Heart right ventricle (tissue), 16 donors: Measurements from ENCODE around the gene S100A13. TPM values are rescaled to one million over a fixed set of nuclear protein-coding genes. Genes with fewer than 3 reads are reported as not detected.

Experiments used
- ATAC-seq, 8 donors: fragments of 200-7000 bp; cut with Tn5 transposase; one replicate each; pipeline ENCODE4 v1.9.1; 2020; ENCODE audit warnings: mild to moderate bottlenecking in 8 of 8, moderate library complexity in 8 of 8, moderate number of reproducible peaks in 1 of 8
- DNase-seq, 2 donors: peaks; one replicate each; pipeline ENCODE4 v3.0.0-alpha.2; 2020
- H3K27ac ChIP-seq, 10 donors: fragments of 200-600 bp; sonication (generic) in 2 of 10; one replicate each; pipeline versions ENCODE4 v1.5.0 to v1.8.0; 2020 to 2022; ENCODE audit warnings: mild to moderate bottlenecking in 3 of 10
- H3K27me3 ChIP-seq, 7 donors: fragments of 200-600 bp; one replicate each; pipeline ENCODE4 v1.8.0; 2021 to 2022; ENCODE audit warnings: mild to moderate bottlenecking in 2 of 7
- H3K36me3 ChIP-seq, 9 donors: fragments of 200-600 bp; sonication (generic) in 1 of 9; one replicate each; pipeline versions ENCODE4 v1.5.0 to v1.8.0; 2020 to 2022; ENCODE audit warnings: mild to moderate bottlenecking in 2 of 9
- H3K4me1 ChIP-seq, 9 donors: fragments of 200-600 bp; sonication (generic) in 1 of 9; one replicate each; pipeline versions ENCODE4 v1.5.0 to v1.8.0; 2020 to 2022; ENCODE audit warnings: mild to moderate bottlenecking in 4 of 9
- H3K4me3 ChIP-seq, 10 donors: fragments of 200-600 bp; sonication (generic) in 2 of 10; one replicate each; pipeline versions ENCODE4 v1.5.0 to v1.8.0; 2020 to 2022; ENCODE audit warnings: mild to moderate bottlenecking in 7 of 10, moderate library complexity in 2 of 10
- H3K9me3 ChIP-seq, 11 donors: fragments of 200-600 bp in 10 of 11; sonication (generic) in 2 of 11; one replicate each; pipeline versions ENCODE4 v1.5.0 to v1.8.0; 2013 to 2022; ENCODE audit warnings: mild to moderate bottlenecking in 2 of 11, control low read depth in 1 of 11, moderate library complexity in 1 of 11
- WGBS, 2 donors: extraction: QIAGEN DNeasy Blood & Tissue Kit; methylation state at CpG; one replicate each; pipeline ENCODE4 v1.1.7; 2013; ENCODE audit warnings: inconsistent platforms in 1 of 2; 5-methylcytosine and 5-hydroxymethylcytosine counted together
- intact Hi-C, 10 donors: fragments of 100-400 bp; cut with DNase I; formaldehyde crosslinking; loops; one replicate each; pipeline versions ENCODE4 v1.11.1 to v1.14.2; 2022
- polyA plus RNA-seq, 2 donors: library from polyadenylated mRNA; stranded (reverse); fragments of 200-250 nt; gene quantifications; one replicate each; pipeline ENCODE4 v1.2.3, GENCODE V29; 2013
- total RNA-seq, 10 donors: library from RNA; stranded (reverse); fragmentation: NEBNext Ultra II Directional in 3 of 10; extraction: Animal tissue kit (Norgen Biotek cat#: 25700) in 3 of 10; gene quantifications; one replicate each; pipeline versions ENCODE4 v1.2.1 to v1.2.4, GENCODE V29; 2021 to 2023
- TF ChIP-seq, protein P1 (sequence below), 9 donors: fragments of 200-600 bp; sonication (generic) in 2 of 9; IDR thresholded peaks; one replicate each; pipeline versions ENCODE4 v1.5.0 to v1.8.0; 2021 to 2022; ENCODE audit warnings: antibody characterized with exemption in 9 of 9, mild to moderate bottlenecking in 5 of 9, moderate library complexity in 1 of 9
- donor health status: Arrhythmogenic right ventricular cardiomyopathy.
- donor health status: ischemic (EF 13 %, LVEDD 7.1; RV severe dilation, severe dysfunction).
- donor health status: healthy with polysubstance abuse.
- donor health status: DM: no; HTN: yes; CAD: no.
- donor health status: DM: no; HTN: no; CAD: no.
- donor health status: ischemic (EF 25% LVEDD 6.9; RV normal size, moderate dysfunction).
- donor health status: ischemic (EF 25% LVEDD 5.7; RV mildly dilated, moderate dysfunction).
- donor health status: healthy.
- donor health status: DM: yes; HTN: yes; CAD: no.
- donor health status: Ischemic cardiomyopathy.
- donor health status: ischemic (EF 35%, LVEDD 5.7; RV mildly dilated, moderate dysfunction).
- donor health status: nonischemic (EF 11% LVEDD 7.7; RV severe dilation, severe dysfunction).
- donor health status: DM: yes; HTN: yes; CAD: no.
- donor health status: PGD.
- donor health status: ischemic (EF 29% LVEDD 5.4; RV normal size, mild dysfunction).
- donor health status: nonischemic (EF 23%, LVEDD 6.1; RV moderate dilation, normal function).

The S100A13 gene
- total and polyA plus RNA-seq, 12 donors: 101 to 335 (median 134) TPM

DNA sequence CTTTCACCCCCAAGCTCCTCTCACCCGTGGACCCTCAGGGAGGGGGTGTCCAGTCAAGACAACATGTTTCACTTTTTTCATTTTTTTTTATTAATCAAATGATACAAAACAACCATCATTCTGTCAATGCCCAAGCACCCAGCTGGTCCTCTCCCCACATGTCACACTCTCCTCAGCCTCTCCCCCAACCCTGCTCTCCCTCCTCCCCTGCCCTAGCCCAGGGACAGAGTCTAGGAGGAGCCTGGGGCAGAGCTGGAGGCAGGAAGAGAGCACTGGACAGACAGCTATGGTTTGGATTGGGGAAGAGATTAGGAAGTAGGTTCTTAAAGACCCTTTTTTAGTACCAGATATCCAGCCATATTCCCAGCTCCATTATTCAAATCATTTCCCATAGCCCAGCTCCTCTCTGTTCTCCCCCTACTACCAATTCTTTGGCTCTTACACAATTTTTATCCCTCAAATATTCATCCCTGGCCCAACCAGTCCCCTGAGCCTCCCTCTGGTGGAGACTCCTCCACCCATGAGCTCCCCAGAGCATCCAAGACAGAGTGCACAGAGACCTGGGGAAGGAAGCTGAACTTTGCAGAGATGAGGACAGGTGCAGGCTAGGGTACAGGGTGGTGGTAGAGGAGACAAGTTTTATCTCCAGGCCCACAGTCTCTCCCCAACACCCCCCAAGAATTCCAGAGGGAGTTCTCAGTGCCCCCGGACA lies 13.0 kb downstream of the S100A13 start:
- Histone ChIP-seq H3K4me1 (peaks cover 12 to 54% (median 40%) of the 10 kb centered on the region in 9 donors), H3K27ac (peak overlapping the region in 1 of 10 donors; percentile 3), H3K9me3 (no peaks in the 10 kb centered on the region), H3K4me3 (no peak overlapping the region), H3K36me3 (peaks cover 0 to 14% (median 6%) of the 10 kb centered on the region in 9 donors), H3K27me3 (no peaks in the 10 kb centered on the region)
- TF ChIP-seq, protein P1, sequence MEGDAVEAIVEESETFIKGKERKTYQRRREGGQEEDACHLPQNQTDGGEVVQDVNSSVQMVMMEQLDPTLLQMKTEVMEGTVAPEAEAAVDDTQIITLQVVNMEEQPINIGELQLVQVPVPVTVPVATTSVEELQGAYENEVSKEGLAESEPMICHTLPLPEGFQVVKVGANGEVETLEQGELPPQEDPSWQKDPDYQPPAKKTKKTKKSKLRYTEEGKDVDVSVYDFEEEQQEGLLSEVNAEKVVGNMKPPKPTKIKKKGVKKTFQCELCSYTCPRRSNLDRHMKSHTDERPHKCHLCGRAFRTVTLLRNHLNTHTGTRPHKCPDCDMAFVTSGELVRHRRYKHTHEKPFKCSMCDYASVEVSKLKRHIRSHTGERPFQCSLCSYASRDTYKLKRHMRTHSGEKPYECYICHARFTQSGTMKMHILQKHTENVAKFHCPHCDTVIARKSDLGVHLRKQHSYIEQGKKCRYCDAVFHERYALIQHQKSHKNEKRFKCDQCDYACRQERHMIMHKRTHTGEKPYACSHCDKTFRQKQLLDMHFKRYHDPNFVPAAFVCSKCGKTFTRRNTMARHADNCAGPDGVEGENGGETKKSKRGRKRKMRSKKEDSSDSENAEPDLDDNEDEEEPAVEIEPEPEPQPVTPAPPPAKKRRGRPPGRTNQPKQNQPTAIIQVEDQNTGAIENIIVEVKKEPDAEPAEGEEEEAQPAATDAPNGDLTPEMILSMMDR (IDR thresholded peaks at IDR 0.05): no peak
- intact Hi-C loops: loop anchor here in 2 of 10 donors (5.0 to 10.0 kb wide), 2 partner anchors 80 to 82 kb away; partner anchors contain the start of gene S100A6 (in 1 of the 2)
- DNase-seq (no peak), ATAC-seq (no peak)
- WGBS, 2 donors: 81 to 94% methylated on average over 2 of the region's 2 CpGs

DNA sequence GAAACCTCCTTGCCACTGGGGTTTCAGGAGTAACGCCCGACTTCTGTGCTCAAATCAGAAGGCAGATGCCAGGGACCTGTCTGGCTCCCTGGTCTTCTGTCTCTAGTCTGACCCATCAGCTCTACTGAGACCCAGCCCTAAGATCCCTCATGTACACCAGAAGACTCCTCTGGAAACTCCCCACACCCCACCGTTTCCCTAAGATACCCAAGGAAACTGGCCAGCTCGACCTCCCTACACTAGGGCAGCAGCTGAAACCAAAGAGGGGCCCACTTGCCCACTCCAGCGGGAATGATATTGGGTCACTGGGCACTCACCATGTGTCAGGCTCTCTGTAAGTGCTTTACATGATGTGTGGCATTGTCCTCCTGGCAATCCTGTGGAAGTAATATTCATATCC lies 13.9 kb downstream of the S100A13 start:
- ATAC-seq (no peak), DNase-seq (no peak)
- TF ChIP-seq, protein P1 (IDR thresholded peaks at IDR 0.05): no peak
- H3K4me3 ChIP-seq: peak overlapping the region in 6 of 10 donors; percentile 49 to 67 (median 62)
- H3K27me3 ChIP-seq: no peaks in the 10 kb centered on the region
- H3K36me3 ChIP-seq: peaks cover 0 to 5% (median 0%) of the 10 kb centered on the region in 9 donors
- intact Hi-C loops: loop anchor here in 2 of 10 donors (5.0 to 10.0 kb wide), 2 partner anchors 79 to 81 kb away; partner anchors contain the start of gene S100A6 (in 1 of the 2)
- peak overlapping the region in 9 of 10 donors; percentile 41 to 91 (median 87) for H3K27ac ChIP-seq
- WGBS, 2 donors: 85% methylated on average over 5 of the region's 5 CpGs
- H3K9me3 ChIP-seq: no peaks in the 10 kb centered on the region
- peaks cover 14 to 62% (median 44%) of the 10 kb centered on the region in 9 donors for H3K4me1 ChIP-seq

DNA sequence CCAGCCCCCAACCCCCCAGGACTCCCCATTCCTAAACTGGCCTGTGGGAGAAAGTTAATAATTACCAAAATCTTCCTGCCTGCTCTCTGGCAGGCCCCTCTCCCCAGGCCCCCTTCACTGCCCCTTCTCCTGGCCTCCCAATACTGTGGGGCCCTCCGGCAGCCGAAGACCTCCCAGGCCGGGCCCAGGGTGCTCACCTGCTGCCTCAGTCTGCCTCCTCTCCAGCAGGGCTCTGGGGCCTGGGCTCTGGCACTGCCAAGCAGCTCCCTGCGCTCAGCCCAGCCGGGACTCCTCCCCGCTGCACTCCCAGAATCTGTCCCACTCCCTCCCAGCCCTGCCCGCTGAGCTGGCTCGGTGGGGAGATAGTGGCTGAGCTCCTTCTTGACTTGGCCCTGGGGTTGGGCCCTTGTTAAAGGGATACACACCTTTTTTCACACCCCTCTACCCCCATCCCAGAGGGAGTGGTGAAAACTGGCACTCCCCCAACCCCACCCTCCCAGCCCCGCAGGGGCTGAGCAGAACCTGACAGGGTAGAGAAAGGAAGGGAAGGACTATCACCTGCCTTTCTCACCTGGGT lies 14.5 kb downstream of the S100A13 start, which contains the start of gene S100A16:
Gene S100A16 (minus strand): TSS at position 383 of the 577 bp plus-strand sequence. CDS start 4,986 bp downstream, outside the sequence.
- DNase-seq (peak; percentile 74 to 80), ATAC-seq (peak; percentile 53 to 84 (median 72))
- WGBS, 2 donors: 37 to 43% methylated on average over 9 of the region's 9 CpGs
- Histone ChIP-seq H3K27me3 (no peaks in the 10 kb centered on the region), H3K4me3 (peak within 1 kb of the TSS; percentile 30 to 67 (median 58)), H3K27ac (peak within 1 kb of the TSS; percentile 41 to 91 (median 86)), H3K36me3 (peaks cover 0 to 1% (median 0%) of the 10 kb centered on the region in 9 donors), H3K4me1 (peaks cover 13 to 66% (median 42%) of the 10 kb centered on the region in 9 donors), H3K9me3 (no peaks in the 10 kb centered on the region)
- intact Hi-C loops: loop anchor here in 2 of 10 donors (5.0 to 10.0 kb wide), 2 partner anchors 78 to 81 kb away; partner anchors contain the start of gene S100A6 (in 1 of the 2)
- TF ChIP-seq, protein P1 (IDR thresholded peaks at IDR 0.05): no peak

DNA sequence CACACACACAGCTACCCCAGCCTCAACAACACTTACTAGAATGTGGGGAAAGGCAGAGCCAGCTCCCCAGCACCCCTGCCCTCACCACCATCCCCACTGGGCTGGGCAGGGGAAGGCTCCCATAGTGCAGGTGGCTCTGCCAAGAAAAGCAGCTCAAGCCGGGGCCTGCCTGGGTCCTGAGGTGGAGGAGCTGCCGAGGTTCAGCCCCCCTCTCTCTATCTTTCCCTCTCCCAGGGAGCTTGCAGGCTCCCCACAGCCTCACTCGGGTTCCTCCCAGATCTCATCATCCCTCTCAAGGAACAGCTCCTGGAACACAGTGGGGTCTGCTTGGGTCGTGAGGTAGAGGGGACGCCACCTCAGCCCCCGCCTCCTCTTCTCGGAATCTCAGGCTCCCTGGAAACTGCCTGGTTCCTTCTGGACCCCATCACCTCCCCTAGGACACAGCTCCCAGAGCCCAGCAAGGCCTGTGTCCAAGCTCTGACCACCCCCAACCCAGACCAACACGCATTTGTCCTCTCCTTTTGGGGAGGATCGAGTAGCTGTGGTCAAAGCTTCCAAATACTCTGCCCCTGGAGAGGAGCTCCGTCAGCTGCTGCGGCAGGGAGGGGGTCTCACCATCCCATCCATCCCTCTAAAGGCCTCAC lies 15.1 kb downstream of the S100A13 start:
- WGBS, 2 donors: 31 to 55% methylated on average over 11 of the region's 11 CpGs
- Histone ChIP-seq H3K36me3 (peaks cover 0 to 8% (median 6%) of the 10 kb centered on the region in 9 donors), H3K9me3 (no peaks in the 10 kb centered on the region), H3K4me1 (peaks cover 10 to 66% (median 36%) of the 10 kb centered on the region in 9 donors), H3K4me3 (peak overlapping the region; percentile 30 to 67 (median 58)), H3K27me3 (no peaks in the 10 kb centered on the region), H3K27ac (peak overlapping the region; percentile 41 to 91 (median 86))
- TF ChIP-seq, protein P1 (IDR thresholded peaks at IDR 0.05): no peak
- intact Hi-C loops: loop anchor here in 2 of 10 donors (5.0 to 10.0 kb wide), 2 partner anchors 77 to 80 kb away; partner anchors contain the start of gene S100A6 (in 1 of the 2)
- peak in 1 of 8 donors; percentile 12 for ATAC-seq
- no peak for DNase-seq
